ENCODE data around the gene GOLT1A. TPM values are rescaled to one million over a fixed set of nuclear protein-coding genes. Genes with fewer than 3 reads are reported as not detected.

GOLT1A gene
- total and polyA plus RNA-seq, 10 of the 15 experiments (the other 5 are each of a cell fraction or from before 2014, with no cell fraction given) = 0.09 to 0.46 TPM; not detected in 8

GRCh38 chr1:204192589-204193352, 21.0 kb downstream of the GOLT1A start:
- no peak overlapping the region for H3K9ac ChIP-seq (ENCODE audit: control insufficient read depth, insufficient read depth, low read length)
- H3K27me3 ChIP-seq (replicated peaks in 1 of 2; ENCODE audit: control insufficient read depth in 2 of 2, insufficient read depth in 2 of 2, low read length in 1 of 2) = peaks cover 3 to 14% of the 10 kb centered on the region in 2 experiments; a peak in 3 of 4 replicates
- no peaks in the 10 kb centered on the region for H3K4me1 ChIP-seq (ENCODE audit: control insufficient read depth, insufficient read depth, low read length)
- CTCF ChIA-PET = interaction anchor here (0.7 to 1.1 kb wide), 6 partner anchors 8 to 30 kb away, joined by 3 read pairs; no protein-coding TSS in a partner anchor
- H2AFZ ChIP-seq (ENCODE audit: control insufficient read depth, low read depth, low read length) = no peak overlapping the region
- in situ Hi-C loops (cut with MboI) (no loop called here), intact Hi-C loops (cut with micrococcal nuclease; ENCODE audit: unreplicated experiment) (no loop called here)
- H3K27ac ChIP-seq (ENCODE audit: control insufficient read depth, insufficient read depth) = no peak overlapping the region
- H3K36me3 ChIP-seq (ENCODE audit: control insufficient read depth in 2 of 2, insufficient read depth in 2 of 2, low read length in 1 of 2) = no peaks in the 10 kb centered on the region
- H3K9me3 ChIP-seq (replicated peaks; ENCODE audit: control insufficient read depth, insufficient read depth, low read length) = no peaks in the 10 kb centered on the region
- no TSS peak for BruUV-seq (replicated peaks)
- H3K4me3 ChIP-seq = no peak overlapping the region
- TF ChIP-seq KLF5 (IDR thresholded peaks at IDR 0.05; ENCODE audit: partially characterized antibody) = no peak
- no peak for TF ChIP-seq CEBPB (IDR thresholded peaks at IDR 0.05; ENCODE audit: borderline replicate concordance in 1 of 2, low read depth in 2 of 2, low read length in 2 of 2)
- TF ChIP-seq MLLT1 (IDR thresholded peaks at IDR 0.05) = no peak
- no peak for TF ChIP-seq ZBTB4 (CRISPR knock-in tag; IDR thresholded peaks at IDR 0.05)
- TF ChIP-seq NBN (IDR thresholded peaks at IDR 0.05) = no peak
- no peak for TF ChIP-seq ZBED1 (IDR thresholded peaks at IDR 0.05; ENCODE audit: borderline replicate concordance)
- TF ChIP-seq YY1 (IDR thresholded peaks at IDR 0.05; ENCODE audit: low read depth, low read length) = no peak
- TF ChIP-seq MTA2 (IDR thresholded peaks at IDR 0.05; ENCODE audit: low read depth) = no peak
- no peak for TF ChIP-seq ZNF24 (IDR thresholded peaks at IDR 0.05)
- no peak for TF ChIP-seq SIN3A (IDR thresholded peaks at IDR 0.05; ENCODE audit: low read depth, low read length)
- no peak for TF ChIP-seq EP300 (IDR thresholded peaks at IDR 0.05; ENCODE audit: borderline replicate concordance in 1 of 2, control insufficient read depth in 1 of 2, low read depth in 2 of 2, low read length in 2 of 2)
- no peak for TF ChIP-seq PAX5 (IDR thresholded peaks at IDR 0.05; ENCODE audit: borderline replicate concordance, low read depth, low read length)
- no peak for TF ChIP-seq TBL1XR1 (IDR thresholded peaks at IDR 0.05; ENCODE audit: low read depth, low read length)
- no peak for TF ChIP-seq SUPT20H (IDR thresholded peaks at IDR 0.05; ENCODE audit: borderline replicate concordance, control insufficient read depth, low read depth, low read length)
- TF ChIP-seq TAF1 (IDR thresholded peaks at IDR 0.05; ENCODE audit: borderline replicate concordance, low read depth, low read length) = no peak
- TF ChIP-seq TCF7 (IDR thresholded peaks at IDR 0.05; ENCODE audit: borderline replicate concordance) = no peak
- POLR2A ChIA-PET = interaction anchor here (0.7 kb wide), 2 partner anchors 49 to 481 kb away, joined by 3 to 4 read pairs; no protein-coding TSS in a partner anchor
- SMC1A ChIA-PET (ENCODE audit: uncharacterized antibody, unreplicated experiment) = interaction anchor here (0.9 kb wide), 1 partner anchor 13 kb away, joined by 3 read pairs; no protein-coding TSS in a partner anchor
- no peak for ATAC-seq
- H4K20me1 ChIP-seq (ENCODE audit: control insufficient read depth, insufficient read depth) = no peaks in the 10 kb centered on the region
- FAIRE-seq = no peak
- H3K4me2 ChIP-seq (ENCODE audit: control insufficient read depth, insufficient read depth) = no peak overlapping the region
- no peaks in the 10 kb centered on the region for H3K79me2 ChIP-seq (ENCODE audit: control insufficient read depth, insufficient read depth, low read length)
- no peak for DNase-seq (ENCODE audit: low read depth, low spot score)
- RAD21 ChIA-PET (ENCODE audit: unreplicated experiment) = no interaction called here
- 0% methylated on average over 3 of the region's 3 CpGs for WGBS (ENCODE audit: insufficient coverage, insufficient replicate concordance, low lambda C conversion rate, missing lambda C conversion rate)
